ENCODE results near the gene LMBR1.

The LMBR1 gene

DNA sequence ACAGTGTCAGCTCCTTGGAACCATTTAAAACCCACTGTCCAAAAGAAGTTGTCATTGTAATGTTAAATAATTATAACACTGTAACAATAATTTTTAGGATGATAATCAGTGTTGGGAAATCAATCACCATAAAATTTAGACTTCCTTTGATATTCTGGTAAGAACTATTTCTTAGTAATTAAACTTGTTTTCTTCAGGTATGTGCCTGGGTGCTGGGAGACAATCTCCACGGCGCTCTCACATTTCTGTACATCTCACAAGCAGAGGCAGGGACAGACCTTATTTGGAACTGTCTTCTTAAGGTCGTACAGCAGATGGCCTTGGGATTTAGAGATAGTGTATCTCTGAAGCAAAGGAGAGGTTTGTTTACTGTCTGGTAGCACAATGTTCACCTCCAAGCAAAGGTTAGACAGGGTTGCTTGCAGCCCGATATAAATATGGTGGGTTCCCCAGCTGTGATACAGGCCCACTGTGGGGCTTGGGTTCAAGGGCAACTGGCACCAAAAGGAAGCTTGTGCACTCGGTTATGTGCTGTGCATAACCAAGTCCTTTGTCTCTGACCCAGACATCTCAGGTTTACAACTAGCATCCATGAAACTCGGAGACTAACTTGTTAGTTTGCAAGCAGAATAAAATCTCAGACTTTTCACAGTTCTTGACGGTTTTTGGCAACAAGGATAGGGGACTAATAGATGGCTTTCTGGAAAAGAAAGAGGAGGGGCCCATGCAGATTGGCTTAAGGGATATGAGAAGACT, 126.9 kb downstream of the LMBR1 start:
- H3K9ac ChIP-seq = no peak overlapping the region
- 0 out of 2 replicates have a peak, but pooled peaks cover 5% of the 10 kb centered on the region for H3K79me2 ChIP-seq (ENCODE audit: insufficient read depth, low read depth)
- H2AFZ ChIP-seq (ENCODE audit: low read depth) = no peak overlapping the region
- TF ChIP-seq, protein P1, sequence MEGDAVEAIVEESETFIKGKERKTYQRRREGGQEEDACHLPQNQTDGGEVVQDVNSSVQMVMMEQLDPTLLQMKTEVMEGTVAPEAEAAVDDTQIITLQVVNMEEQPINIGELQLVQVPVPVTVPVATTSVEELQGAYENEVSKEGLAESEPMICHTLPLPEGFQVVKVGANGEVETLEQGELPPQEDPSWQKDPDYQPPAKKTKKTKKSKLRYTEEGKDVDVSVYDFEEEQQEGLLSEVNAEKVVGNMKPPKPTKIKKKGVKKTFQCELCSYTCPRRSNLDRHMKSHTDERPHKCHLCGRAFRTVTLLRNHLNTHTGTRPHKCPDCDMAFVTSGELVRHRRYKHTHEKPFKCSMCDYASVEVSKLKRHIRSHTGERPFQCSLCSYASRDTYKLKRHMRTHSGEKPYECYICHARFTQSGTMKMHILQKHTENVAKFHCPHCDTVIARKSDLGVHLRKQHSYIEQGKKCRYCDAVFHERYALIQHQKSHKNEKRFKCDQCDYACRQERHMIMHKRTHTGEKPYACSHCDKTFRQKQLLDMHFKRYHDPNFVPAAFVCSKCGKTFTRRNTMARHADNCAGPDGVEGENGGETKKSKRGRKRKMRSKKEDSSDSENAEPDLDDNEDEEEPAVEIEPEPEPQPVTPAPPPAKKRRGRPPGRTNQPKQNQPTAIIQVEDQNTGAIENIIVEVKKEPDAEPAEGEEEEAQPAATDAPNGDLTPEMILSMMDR (conservative IDR thresholded peaks at IDR 0.05; ENCODE audit: low read depth, low read length) = no peak
- no peak overlapping the region for H3K27ac ChIP-seq
- H3K4me3 ChIP-seq (IDR thresholded peaks at IDR 0.05; ENCODE audit: insufficient read depth, low read depth, low read length) = no peak overlapping the region
- no peaks in the 10 kb centered on the region for H3K27me3 ChIP-seq (ENCODE audit: insufficient read depth, low read depth)
- H3K36me3 ChIP-seq (ENCODE audit: insufficient read depth) = no peaks in the 10 kb centered on the region; the same call in 1 of the 2 replicates
- H4K20me1 ChIP-seq (ENCODE audit: insufficient read depth) = no peaks in the 10 kb centered on the region
- H3K4me1 ChIP-seq (ENCODE audit: low read depth, poor library complexity, severe bottlenecking) = peaks cover 17% of the 10 kb centered on the region
- no peak overlapping the region for H3K4me2 ChIP-seq

- Histone ChIP-seq H3K4me2 (no peak overlapping the region), H3K36me3 (ENCODE audit: insufficient read depth) (no peaks in the 10 kb centered on the region; the same call in 1 of the 2 replicates), H3K27ac (no peak overlapping the region), H3K79me2 (ENCODE audit: insufficient read depth, low read depth) (no peaks in the 10 kb centered on the region), H3K9ac (no peak overlapping the region), H2AFZ (ENCODE audit: low read depth) (no peak overlapping the region), H4K20me1 (ENCODE audit: insufficient read depth) (no peaks in the 10 kb centered on the region), H3K4me3 (IDR thresholded peaks at IDR 0.05; ENCODE audit: insufficient read depth, low read depth, low read length) (no peak overlapping the region), H3K4me1 (ENCODE audit: low read depth, poor library complexity, severe bottlenecking) (peaks cover 15% of the 10 kb centered on the region), H3K27me3 (ENCODE audit: insufficient read depth, low read depth) (no peaks in the 10 kb centered on the region)
- TF ChIP-seq, protein P1 (conservative IDR thresholded peaks at IDR 0.05; ENCODE audit: low read depth, low read length) = no peak
These were observed 128.2 kb downstream of the LMBR1 start for GRCh38 chr7:156764766-156765165.

DNA sequence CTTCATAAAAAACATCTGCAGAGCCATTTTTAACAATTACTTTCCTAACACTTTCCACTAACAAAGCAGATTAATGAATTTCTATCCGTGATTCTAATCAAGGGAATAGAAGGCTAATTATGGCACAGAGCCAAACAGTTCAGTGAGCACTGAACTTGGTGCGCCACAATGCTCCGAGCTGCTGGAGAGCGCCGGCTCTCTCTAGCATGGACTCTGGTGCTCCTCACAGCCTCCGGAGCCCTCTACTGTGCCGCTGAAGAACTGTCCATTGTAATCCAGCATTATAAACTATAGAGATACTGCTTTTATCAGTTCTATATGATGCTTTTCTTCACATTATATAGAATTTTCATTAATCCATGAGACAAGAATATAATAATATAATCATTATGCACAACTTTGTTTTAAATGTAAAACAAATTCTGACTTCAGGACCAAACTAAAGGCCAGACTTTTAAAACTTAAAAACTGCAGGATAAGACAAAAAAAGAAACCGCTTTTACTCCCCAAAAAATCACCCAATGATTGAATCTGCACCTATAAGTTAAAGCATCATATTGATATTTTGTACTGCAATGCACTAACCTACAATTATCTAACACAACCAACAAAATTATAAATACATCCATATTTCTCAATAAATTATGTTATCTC, 128.8 kb downstream of the LMBR1 start:
- TF ChIP-seq, protein P1 (conservative IDR thresholded peaks at IDR 0.05; ENCODE audit: low read depth, low read length) = peak; percentile 45
- H4K20me1 ChIP-seq (ENCODE audit: insufficient read depth) = no peaks in the 10 kb centered on the region
- no peak overlapping the region for H3K4me3 ChIP-seq (IDR thresholded peaks at IDR 0.05; ENCODE audit: insufficient read depth, low read depth, low read length)
- H2AFZ ChIP-seq (ENCODE audit: low read depth) = no peak overlapping the region
- H3K36me3 ChIP-seq (ENCODE audit: insufficient read depth) = no peaks in the 10 kb centered on the region; the same call in 1 of the 2 replicates
- H3K9ac ChIP-seq = no peak overlapping the region
- no peak overlapping the region for H3K27ac ChIP-seq
- H3K27me3 ChIP-seq (ENCODE audit: insufficient read depth, low read depth) = no peaks in the 10 kb centered on the region
- no peaks in the 10 kb centered on the region for H3K79me2 ChIP-seq (ENCODE audit: insufficient read depth, low read depth)
- H3K4me1 ChIP-seq (ENCODE audit: low read depth, poor library complexity, severe bottlenecking) = peaks cover 8% of the 10 kb centered on the region
- H3K4me2 ChIP-seq = no peak overlapping the region

- Histone ChIP-seq H3K27me3 (ENCODE audit: insufficient read depth, low read depth) (no peaks in the 10 kb centered on the region), H3K9ac (no peak overlapping the region), H3K79me2 (ENCODE audit: insufficient read depth, low read depth) (no peaks in the 10 kb centered on the region), H4K20me1 (ENCODE audit: insufficient read depth) (no peaks in the 10 kb centered on the region), H2AFZ (ENCODE audit: low read depth) (no peak overlapping the region), H3K27ac (no peak overlapping the region), H3K36me3 (ENCODE audit: insufficient read depth) (no peaks in the 10 kb centered on the region; the same call in 1 of the 2 replicates), H3K4me3 (IDR thresholded peaks at IDR 0.05; ENCODE audit: insufficient read depth, low read depth, low read length) (no peak overlapping the region), H3K4me2 (no peak overlapping the region), H3K4me1 (ENCODE audit: low read depth, poor library complexity, severe bottlenecking) (no peaks in the 10 kb centered on the region)
- TF ChIP-seq, protein P1 (conservative IDR thresholded peaks at IDR 0.05; ENCODE audit: low read depth, low read length) = no peak
These were observed 133.3 kb downstream of the LMBR1 start for GRCh38 chr7:156759579-156760202.

All from KMS-11 (cell line).